GM19397 (cell line): ENCODE data around the gene HDAC4.

ENCODE experiments used
- ATAC-seq: cut with Tn5 transposase; IDR thresholded peaks from one replicate; pipeline ENCODE4 v1.9.1; 2021; ENCODE audit warnings: mild to moderate bottlenecking, moderate library complexity; ENCODE audit not compliant: unreplicated experiment

The HDAC4 gene

GRCh38 chr2:239271882-239272281 lies 128.9 kb downstream of the HDAC4 start:
- no peak for ATAC-seq

- ATAC-seq: no peak
Measured at GRCh38 chr2:239271471-239271870, 129.3 kb downstream of the HDAC4 start.

- ATAC-seq: no peak
Measured at GRCh38 chr2:239269916-239270315, 130.9 kb downstream of the HDAC4 start.

- ATAC-seq: no peak
Measured at GRCh38 chr2:239269173-239269885, 131.5 kb downstream of the HDAC4 start.

- ATAC-seq: no peak
Measured at GRCh38 chr2:239268549-239268948, 132.3 kb downstream of the HDAC4 start.

GRCh38 chr2:239268082-239268481 lies 132.7 kb downstream of the HDAC4 start:
- ATAC-seq: no peak

- ATAC-seq: peak; percentile 92
Measured at GRCh38 chr2:239267288-239267951, 133.4 kb downstream of the HDAC4 start.

GRCh38 chr2:239266779-239267287 lies 134.0 kb downstream of the HDAC4 start:
- ATAC-seq: peak; percentile 3

- ATAC-seq: no peak
Measured at GRCh38 chr2:239266434-239266766, 134.4 kb downstream of the HDAC4 start.

- ATAC-seq: no peak
Measured at GRCh38 chr2:239265681-239266433, 135.0 kb downstream of the HDAC4 start.

GRCh38 chr2:239264838-239265651 lies 135.8 kb downstream of the HDAC4 start:
- ATAC-seq: no peak

GRCh38 chr2:239264492-239264837 lies 136.4 kb downstream of the HDAC4 start:
- ATAC-seq: no peak

- no peak for ATAC-seq
Measured at GRCh38 chr2:239263669-239264491, 136.9 kb downstream of the HDAC4 start.

GRCh38 chr2:239263231-239263630 lies 137.6 kb downstream of the HDAC4 start:
- no peak for ATAC-seq

GRCh38 chr2:239262484-239263230 lies 138.2 kb downstream of the HDAC4 start:
- no peak for ATAC-seq

GRCh38 chr2:239261796-239262483 lies 138.9 kb downstream of the HDAC4 start:
- ATAC-seq: no peak

- no peak for ATAC-seq
Measured at GRCh38 chr2:239261356-239261755, 139.5 kb downstream of the HDAC4 start.

- ATAC-seq: no peak
Measured at GRCh38 chr2:239260546-239261327, 140.1 kb downstream of the HDAC4 start.
